Femur (tissue), 1 donor: ENCODE results near the gene FAM53A.
"Not testable (repeated sequence)": the region's sequence is repeated elsewhere in the genome, so short reads cannot be mapped to it uniquely, and the experiment has no call there.

Experiments used
- DNase-seq: peaks from one replicate; pipeline ENCODE4 v3.0.0-alpha.2; 2017

FAM53A gene

DNA sequence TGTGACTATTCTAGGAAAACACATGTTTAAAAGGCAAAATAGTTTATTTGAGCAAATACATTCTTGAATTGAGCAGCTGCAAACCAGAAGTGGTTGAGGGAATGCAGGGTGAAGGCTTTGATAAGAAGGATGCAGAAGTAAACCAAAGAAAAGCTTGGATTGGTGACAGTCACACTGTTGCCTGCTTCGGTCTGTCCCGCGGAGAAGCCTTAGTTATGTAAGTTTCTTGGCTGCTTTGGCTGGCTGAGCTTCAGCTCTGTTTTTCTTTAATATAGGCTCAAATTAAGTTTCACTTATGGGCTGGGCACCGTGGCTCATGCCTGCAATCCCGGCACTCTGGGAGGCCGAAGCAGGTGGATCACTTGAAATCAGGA lies 67.6 kb downstream of the FAM53A start:
- no peak for DNase-seq

DNA sequence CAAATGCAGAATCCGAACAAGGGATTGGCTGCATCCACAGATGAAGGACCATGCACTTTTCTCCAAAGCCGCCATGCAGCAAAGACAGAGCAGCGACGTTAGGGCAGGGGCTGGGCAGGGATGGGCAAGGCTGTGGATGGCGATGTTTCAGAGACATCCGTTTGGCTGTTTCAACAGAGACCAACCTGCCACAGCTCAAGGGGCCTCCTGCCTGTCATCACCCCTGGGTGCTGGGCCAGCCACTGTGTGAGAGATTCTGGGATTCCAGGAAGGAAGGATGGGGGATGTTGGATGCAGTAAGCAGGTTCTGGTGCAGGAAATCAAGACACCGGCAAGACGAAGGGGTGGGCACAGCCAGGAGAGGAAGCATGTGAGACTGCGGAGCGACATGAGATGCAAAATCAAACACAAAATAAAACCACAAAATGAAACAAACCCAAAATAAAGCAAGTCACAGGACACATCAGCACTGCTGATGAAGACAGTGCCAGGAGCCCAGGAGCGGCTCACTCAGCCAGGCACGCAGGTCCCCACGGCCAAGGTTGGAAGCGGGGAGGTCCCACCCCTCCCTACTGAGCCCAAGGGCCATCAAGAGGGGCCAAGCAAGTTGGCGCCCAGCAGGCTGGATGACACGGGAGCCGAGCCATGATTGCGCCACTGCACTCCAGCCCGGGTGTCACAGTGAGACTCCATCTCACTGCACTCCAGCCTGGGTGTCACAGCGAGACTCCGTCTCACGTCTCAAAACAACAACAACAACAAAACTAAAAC lies 68.1 kb downstream of the FAM53A start:
- no peak for DNase-seq

DNA sequence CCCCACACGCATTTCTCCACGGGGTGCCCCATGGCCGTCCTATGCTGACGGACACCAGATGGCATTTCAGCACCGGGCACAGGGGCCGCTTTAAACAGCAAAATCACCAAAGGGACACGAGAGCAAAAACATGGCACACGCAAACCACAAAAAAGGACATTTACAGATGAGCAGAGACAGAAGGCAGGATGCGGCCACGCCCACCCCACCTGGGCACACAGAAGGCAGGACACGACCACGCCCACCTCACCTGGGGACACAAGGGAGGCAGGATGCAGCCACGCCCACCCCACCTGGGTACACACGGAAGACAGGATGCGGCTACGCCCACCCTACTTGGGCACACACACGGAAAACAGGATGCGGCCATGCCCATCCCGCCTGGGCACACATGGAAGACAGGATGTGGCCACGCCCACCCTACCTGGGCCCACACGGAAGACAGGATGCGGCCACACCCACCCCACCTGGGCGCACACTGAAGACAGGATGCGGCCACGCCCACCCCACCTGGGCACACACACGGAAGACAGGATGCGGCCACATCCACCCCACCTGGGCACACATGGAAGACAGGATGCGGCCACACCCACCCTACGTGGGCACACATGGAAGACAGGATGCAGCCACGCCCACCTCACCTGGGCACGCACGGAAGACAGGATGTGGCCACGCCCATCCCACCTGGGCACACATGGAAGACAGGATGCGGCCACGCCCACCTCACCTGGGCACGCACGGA lies 69.1 kb downstream of the FAM53A start:
- DNase-seq: no peak

DNA sequence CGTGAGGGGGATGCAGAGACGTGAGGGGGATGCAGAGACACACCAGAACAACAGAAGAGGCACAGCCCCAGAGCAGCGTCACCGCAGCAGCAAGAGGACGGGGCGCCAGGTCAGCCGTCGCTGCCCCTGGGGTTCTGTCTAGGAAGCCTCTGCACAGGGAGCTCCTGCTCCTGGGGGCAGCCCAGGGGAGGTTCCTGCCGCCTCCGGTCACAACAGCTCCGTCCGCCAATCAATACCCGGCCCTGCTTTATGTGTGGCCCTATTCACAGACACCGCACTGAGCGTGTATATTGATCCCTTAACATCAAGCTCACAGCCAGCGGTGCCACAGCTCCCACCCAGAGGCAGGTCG lies 69.6 kb downstream of the FAM53A start:
- no peak for DNase-seq

- DNase-seq: no peak
Observed at GRCh38 chr4:1614049-1614448, 70.1 kb downstream of the FAM53A start.

- DNase-seq: no peak
Observed at GRCh38 chr4:1613099-1613495, 71.0 kb downstream of the FAM53A start.

DNA sequence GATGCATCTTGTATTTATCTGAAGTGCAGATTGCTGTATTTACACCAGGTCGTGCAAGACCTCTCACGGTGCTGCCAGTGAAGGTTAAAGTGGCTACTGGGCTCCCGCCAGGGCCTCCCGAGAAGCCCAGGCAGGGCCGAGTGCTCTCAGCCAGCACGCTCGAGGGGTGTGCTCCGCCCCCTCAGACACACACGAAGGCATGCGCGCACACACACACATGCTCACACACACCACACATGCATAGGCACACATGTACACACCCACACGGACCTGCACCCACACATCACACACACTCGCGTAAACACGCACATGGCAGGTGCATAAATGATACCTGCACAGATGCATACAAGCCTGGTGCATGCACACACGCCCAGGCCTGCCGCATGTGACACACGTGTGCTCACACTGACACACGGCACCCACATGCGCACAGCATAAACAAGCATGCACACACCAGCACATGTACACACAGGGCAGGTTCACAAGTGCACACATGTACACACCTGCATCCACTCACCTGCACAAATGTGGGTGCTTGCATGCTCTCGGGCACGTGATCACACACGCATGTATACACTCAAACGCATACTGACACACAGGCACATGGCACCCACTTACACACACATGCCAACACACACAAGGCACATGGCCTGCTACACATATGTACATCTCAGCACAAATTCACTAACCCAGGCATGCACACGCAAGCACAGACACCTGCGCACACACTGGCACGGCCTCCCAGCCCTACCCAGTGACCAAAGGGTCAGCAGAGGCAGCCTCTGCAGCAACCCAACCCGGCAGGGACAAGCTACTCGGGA lies 71.6 kb downstream of the FAM53A start:
- no peak for DNase-seq

- no peak for DNase-seq
Observed at GRCh38 chr4:1611501-1611870, 72.6 kb downstream of the FAM53A start.

GRCh38 chr4:1610791-1611500 lies 73.2 kb downstream of the FAM53A start:
- DNase-seq: no peak

DNA sequence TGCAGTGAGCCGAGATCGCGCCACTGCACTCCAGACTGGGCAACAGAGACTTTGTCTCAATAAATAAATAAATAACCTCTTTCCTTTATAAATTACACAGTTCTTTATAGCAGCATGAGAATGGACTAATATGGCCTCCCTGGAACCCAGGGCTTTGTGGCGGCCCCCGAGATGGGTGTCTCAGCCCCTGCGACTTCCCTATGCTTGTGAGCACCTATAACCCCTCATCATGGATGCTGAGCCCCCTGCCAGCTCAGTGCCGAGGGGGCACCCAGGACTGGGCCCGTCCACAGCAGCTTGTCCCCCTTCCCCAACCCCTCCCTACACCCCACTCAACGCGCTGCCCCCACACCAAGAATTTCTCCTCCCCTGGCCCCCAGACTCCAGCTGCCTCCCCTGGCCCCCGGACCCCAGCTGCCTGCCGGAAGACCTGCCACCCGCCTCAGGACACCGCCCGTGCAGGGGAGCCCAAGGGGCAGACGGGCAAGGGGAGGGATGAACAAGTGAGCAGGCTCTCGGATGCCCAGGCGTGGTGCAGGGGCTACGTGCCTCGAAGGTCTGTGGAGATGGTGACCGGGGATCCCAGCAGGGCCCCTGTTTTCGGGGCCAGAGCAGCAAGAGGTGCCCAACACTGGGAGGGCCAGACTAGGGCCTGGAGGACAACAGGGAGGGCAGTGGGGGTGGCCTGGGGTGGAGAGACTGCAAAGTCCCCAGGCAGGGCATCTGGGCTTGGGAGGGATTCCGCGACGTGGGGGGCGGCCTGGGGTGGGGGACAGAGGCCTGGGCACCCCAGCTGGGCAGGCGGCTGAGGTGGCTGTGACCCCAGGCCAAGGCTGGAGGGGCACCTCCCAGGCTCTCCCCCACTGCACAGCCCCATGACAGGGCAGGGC lies 74.0 kb downstream of the FAM53A start:
- no peak for DNase-seq

DNA sequence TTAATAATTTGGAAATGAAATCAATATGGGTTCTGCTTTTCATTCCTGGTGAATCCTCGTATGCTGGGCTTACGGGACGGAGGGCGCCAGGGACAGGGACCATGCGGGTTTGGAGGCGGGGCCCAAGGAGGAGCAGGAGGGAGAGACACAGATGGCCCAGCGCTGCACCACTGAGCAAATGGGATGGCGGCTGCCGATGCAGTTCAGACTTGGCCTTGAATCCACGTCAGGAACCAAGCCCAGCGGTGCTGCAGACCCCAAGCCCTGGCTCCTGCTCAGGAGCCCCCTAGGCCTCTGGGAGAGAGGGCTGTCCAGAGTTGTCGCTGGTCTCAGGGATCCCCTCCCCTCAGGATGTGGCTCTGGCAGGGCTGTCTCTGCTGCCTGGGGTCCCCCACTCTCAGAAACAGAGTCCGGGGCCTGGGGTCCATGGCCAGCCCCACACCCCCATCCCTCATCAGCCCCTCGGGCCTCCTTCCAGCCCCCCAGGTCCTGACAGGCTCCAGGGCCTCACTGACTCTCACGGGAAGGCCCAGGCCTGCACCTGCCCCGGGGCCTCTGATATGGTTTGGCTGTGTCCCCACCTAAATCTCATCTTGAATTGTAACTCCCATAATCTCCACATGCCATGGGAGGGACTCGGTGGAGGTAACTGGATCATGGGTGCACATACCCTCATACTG lies 75.2 kb downstream of the FAM53A start:
- no peak for DNase-seq

DNA sequence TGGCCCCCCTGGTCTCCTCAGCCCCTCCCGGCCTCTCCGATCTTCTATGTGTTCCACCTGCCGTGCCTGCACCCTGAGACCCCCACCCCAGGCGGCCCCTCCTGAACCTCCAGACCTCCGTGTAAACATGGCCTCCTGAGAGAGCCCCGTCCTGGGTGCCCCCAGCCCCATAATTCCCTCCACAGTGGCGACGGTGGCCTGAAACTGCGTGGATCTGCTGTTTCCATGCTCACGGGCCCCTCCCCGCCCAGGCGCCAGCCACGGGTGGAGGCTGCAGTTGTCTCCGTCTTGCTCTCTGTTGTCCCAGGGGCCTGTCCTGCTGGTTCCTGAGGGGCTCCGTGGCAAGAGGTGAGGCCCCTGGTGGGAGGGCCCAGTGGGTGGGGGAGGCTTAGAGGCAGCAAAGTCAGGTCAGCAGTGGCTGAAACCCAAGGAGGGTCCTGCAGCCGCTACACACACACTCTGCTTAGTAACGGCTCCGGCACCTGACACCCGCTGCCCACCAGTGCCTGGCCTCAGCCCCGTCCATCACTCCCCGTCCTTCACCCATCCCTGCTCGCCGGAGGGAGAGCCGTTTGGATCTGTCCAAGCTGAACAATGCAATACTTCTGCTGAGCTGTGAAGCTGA lies 75.8 kb downstream of the FAM53A start:
- DNase-seq: no peak

- not testable (repeated sequence) for DNase-seq
Observed at GRCh38 chr4:1607436-1608195, 76.5 kb downstream of the FAM53A start.

GRCh38 chr4:1604706-1605205 lies 79.4 kb downstream of the FAM53A start:
- DNase-seq: no peak

GRCh38 chr4:1604181-1604705 lies 79.9 kb downstream of the FAM53A start:
- no peak for DNase-seq

DNA sequence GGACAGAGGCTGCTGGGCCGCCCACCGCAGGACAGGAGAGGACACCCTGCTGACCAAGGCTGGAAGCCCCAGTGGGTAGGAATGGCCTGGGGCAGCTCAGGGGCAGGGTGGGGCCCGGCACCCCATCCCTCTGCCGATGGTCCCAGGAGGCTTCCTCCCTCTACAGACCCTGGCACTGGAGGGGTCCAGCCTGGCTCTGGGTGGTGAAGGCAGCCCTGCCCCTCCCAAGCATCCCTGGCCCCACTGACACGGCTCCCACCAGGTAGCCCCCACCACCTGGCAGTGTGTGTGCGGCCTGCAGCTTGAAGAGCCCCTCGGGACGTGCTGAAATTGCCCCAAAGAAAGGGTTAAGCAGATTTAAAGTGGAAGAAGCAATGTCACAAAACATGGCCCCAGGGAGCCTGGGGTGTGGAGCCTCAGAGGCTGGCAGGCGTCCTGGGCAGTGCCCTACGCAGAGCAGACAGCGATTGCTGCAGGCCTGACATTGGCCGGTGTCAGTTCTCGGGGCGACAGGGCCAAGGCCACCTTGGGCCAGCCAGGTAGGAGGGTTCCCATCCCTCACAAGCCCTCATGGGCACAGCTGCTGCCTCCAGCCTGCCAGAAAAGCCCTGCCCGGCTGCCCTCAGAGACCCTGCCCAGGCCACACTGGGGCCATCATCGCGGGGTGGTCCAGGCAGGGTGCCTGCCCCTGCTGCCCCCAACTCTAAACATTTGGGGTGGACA lies 80.5 kb downstream of the FAM53A start:
- no peak for DNase-seq

GRCh38 chr4:1602655-1603412 lies 81.3 kb downstream of the FAM53A start:
- no peak for DNase-seq
